MM.1S (cell line): ENCODE measurements around the gene UACA.
"Not testable (repeated sequence)": the region's sequence is repeated elsewhere in the genome, so short reads cannot be mapped to it uniquely, and the experiment has no call there.

ENCODE experiments used
- EZH2 ChIP-seq: fragments of 300-600 bp; sonication (generic); optimal IDR thresholded peaks from 2 replicates; pipeline ENCODE3; 2017; ENCODE audit warnings: low read depth, mild to moderate bottlenecking, antibody characterized with exemption, low read length, mixed read lengths
- EZH2phosphoT487 ChIP-seq: fragments of 300-600 bp; sonication (generic); IDR thresholded peaks from 2 replicates; pipeline ENCODE4 v1.6.1; 2018; ENCODE audit warnings: antibody characterized with exemption, low read length
- TF ChIP-seq, protein P1 (sequence below): fragments of 300-600 bp; sonication (generic); IDR thresholded peaks from 2 replicates; pipeline ENCODE4 v1.5.1; 2016; ENCODE audit warnings: antibody characterized with exemption, low read length, mixed read lengths

DNA sequence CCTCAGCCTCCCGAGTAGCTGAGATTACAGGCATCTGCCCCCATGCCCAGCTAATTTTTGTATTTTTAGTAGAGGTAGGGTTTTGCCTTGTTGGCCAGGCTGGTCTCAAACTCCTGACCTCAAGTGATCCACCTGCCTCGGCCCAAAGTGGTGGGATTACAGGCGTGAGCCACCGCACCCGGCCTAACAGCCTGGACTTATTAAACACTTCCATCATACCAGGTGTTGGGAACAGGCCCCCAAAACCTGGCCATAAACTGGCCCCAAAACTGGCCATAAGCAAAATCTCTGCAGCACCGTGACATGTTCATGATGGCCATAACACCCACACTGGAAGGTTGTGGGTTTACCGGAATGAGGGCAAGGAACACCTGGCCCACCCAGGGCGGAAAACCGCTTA is 41.0 kb upstream of the UACA start:
- not testable (repeated sequence) for TF ChIP-seq EZH2, EZH2phosphoT487
- TF ChIP-seq, protein P1, sequence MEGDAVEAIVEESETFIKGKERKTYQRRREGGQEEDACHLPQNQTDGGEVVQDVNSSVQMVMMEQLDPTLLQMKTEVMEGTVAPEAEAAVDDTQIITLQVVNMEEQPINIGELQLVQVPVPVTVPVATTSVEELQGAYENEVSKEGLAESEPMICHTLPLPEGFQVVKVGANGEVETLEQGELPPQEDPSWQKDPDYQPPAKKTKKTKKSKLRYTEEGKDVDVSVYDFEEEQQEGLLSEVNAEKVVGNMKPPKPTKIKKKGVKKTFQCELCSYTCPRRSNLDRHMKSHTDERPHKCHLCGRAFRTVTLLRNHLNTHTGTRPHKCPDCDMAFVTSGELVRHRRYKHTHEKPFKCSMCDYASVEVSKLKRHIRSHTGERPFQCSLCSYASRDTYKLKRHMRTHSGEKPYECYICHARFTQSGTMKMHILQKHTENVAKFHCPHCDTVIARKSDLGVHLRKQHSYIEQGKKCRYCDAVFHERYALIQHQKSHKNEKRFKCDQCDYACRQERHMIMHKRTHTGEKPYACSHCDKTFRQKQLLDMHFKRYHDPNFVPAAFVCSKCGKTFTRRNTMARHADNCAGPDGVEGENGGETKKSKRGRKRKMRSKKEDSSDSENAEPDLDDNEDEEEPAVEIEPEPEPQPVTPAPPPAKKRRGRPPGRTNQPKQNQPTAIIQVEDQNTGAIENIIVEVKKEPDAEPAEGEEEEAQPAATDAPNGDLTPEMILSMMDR, result not testable (repeated sequence)
